ENCODE results near the gene SOX13. TPM values are rescaled to one million over a fixed set of nuclear protein-coding genes. Genes with fewer than 3 reads are reported as not detected.
"Not testable (repeated sequence)": the region's sequence is repeated elsewhere in the genome, so short reads cannot be mapped to it uniquely, and the experiment has no call there.

Gene SOX13
- total RNA-seq, 1 experiment from 2014 or later, result not detected

- Histone ChIP-seq H3K9me3 (ENCODE audit: low read length) (no peaks in the 10 kb centered on the region), H3K9me2 (replicated peaks; ENCODE audit: insufficient read depth, low read length) (no peaks in the 10 kb centered on the region), H3K27ac (ENCODE audit: low read length) (no peak overlapping the region), H2AFZ (ENCODE audit: low read length) (no peak overlapping the region), H3K4me3 (ENCODE audit: low read length) (no peak overlapping the region), H3K27me3 (ENCODE audit: low read length) (no peaks in the 10 kb centered on the region), H3K4me2 (ENCODE audit: low read depth, low read length, poor library complexity, severe bottlenecking) (no peak overlapping the region), H3K36me3 (ENCODE audit: insufficient read depth, low read length) (no peaks in the 10 kb centered on the region), H3K4me1 (ENCODE audit: low read length) (no peaks in the 10 kb centered on the region), H3K9ac (ENCODE audit: low read length) (no peak overlapping the region), H4K20me1 (ENCODE audit: insufficient read depth, low read depth, low read length) (no peaks in the 10 kb centered on the region), H3K79me2 (ENCODE audit: low read length) (no peaks in the 10 kb centered on the region)
- no peak for DNase-seq
Measured at GRCh38 chr1:204087181-204087892, 14.4 kb downstream of the SOX13 start.

GRCh38 chr1:204087893-204088528 is 15.1 kb downstream of the SOX13 start:
- no peaks in the 10 kb centered on the region for H3K79me2 ChIP-seq (ENCODE audit: low read length)
- no peak overlapping the region for H3K4me2 ChIP-seq (ENCODE audit: low read depth, low read length, poor library complexity, severe bottlenecking)

GRCh38 chr1:204088596-204088995 is 15.7 kb downstream of the SOX13 start:
- Histone ChIP-seq H3K4me2 (ENCODE audit: low read depth, low read length, poor library complexity, severe bottlenecking) (no peak overlapping the region), H3K9me2 (replicated peaks; ENCODE audit: insufficient read depth, low read length) (no peaks in the 10 kb centered on the region), H2AFZ (ENCODE audit: low read length) (no peak overlapping the region), H3K36me3 (ENCODE audit: insufficient read depth, low read length) (no peaks in the 10 kb centered on the region), H3K9ac (ENCODE audit: low read length) (no peak overlapping the region), H4K20me1 (ENCODE audit: insufficient read depth, low read depth, low read length) (no peaks in the 10 kb centered on the region), H3K9me3 (ENCODE audit: low read length) (no peaks in the 10 kb centered on the region), H3K4me3 (ENCODE audit: low read length) (no peak overlapping the region), H3K27me3 (ENCODE audit: low read length) (no peaks in the 10 kb centered on the region), H3K27ac (ENCODE audit: low read length) (no peak overlapping the region), H3K79me2 (ENCODE audit: low read length) (no peaks in the 10 kb centered on the region), H3K4me1 (ENCODE audit: low read length) (no peaks in the 10 kb centered on the region)
- DNase-seq, result no peak

More at GRCh38 chr1:204087893-204088528, 15.1 kb downstream of the SOX13 start:
- H3K4me1 ChIP-seq (ENCODE audit: low read length), result no peaks in the 10 kb centered on the region
- H3K4me3 ChIP-seq (ENCODE audit: low read length), result no peak overlapping the region
- no peaks in the 10 kb centered on the region for H3K27me3 ChIP-seq (ENCODE audit: low read length)
- no peak overlapping the region for H3K9ac ChIP-seq (ENCODE audit: low read length)
- no peak for DNase-seq
- H3K36me3 ChIP-seq (ENCODE audit: insufficient read depth, low read length), result no peaks in the 10 kb centered on the region
- no peak overlapping the region for H3K27ac ChIP-seq (ENCODE audit: low read length)
- H3K9me2 ChIP-seq (replicated peaks; ENCODE audit: insufficient read depth, low read length), result no peaks in the 10 kb centered on the region
- no peak overlapping the region for H2AFZ ChIP-seq (ENCODE audit: low read length)
- H3K9me3 ChIP-seq (ENCODE audit: low read length), result no peaks in the 10 kb centered on the region
- no peaks in the 10 kb centered on the region for H4K20me1 ChIP-seq (ENCODE audit: insufficient read depth, low read depth, low read length)

- Histone ChIP-seq H3K4me3 (ENCODE audit: low read length) (no peak overlapping the region), H3K9ac (ENCODE audit: low read length) (no peak overlapping the region), H3K36me3 (ENCODE audit: insufficient read depth, low read length) (no peaks in the 10 kb centered on the region), H3K27ac (ENCODE audit: low read length) (no peak overlapping the region), H2AFZ (ENCODE audit: low read length) (no peak overlapping the region), H3K27me3 (ENCODE audit: low read length) (no peaks in the 10 kb centered on the region), H3K9me3 (ENCODE audit: low read length) (no peaks in the 10 kb centered on the region), H3K4me2 (ENCODE audit: low read depth, low read length, poor library complexity, severe bottlenecking) (no peak overlapping the region), H3K79me2 (ENCODE audit: low read length) (no peaks in the 10 kb centered on the region), H4K20me1 (ENCODE audit: insufficient read depth, low read depth, low read length) (no peaks in the 10 kb centered on the region), H3K9me2 (replicated peaks; ENCODE audit: insufficient read depth, low read length) (no peaks in the 10 kb centered on the region), H3K4me1 (ENCODE audit: low read length) (no peaks in the 10 kb centered on the region)
- no peak for DNase-seq
Measured at GRCh38 chr1:204089044-204089751, 16.3 kb downstream of the SOX13 start.

DNA sequence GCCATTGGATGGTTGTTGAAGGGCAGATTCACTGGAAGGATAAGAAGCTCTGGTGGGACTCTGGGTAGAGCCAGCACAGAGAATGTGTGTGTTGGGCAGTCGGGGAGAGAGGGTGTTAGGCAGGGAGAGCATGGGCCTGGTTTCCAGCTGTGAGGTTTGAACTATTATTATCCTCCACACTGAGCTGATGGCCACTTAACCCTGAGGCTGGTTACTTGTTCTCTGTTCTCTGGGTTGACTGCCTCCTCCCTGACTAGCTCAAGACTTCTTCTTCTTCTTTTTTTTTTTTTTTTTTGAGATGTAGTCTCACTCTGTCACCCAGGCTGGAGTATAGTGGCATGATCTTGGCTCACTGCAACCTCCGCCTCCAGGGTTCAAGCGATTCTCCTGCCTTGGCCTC is 17.2 kb downstream of the SOX13 start:
- not testable (repeated sequence) for H3K79me2 ChIP-seq (ENCODE audit: low read length); H3K36me3 ChIP-seq (ENCODE audit: insufficient read depth, low read length); H3K9ac ChIP-seq (ENCODE audit: low read length); H3K4me3 ChIP-seq (ENCODE audit: low read length); H3K27me3 ChIP-seq (ENCODE audit: low read length); DNase-seq; H3K4me2 ChIP-seq (ENCODE audit: low read depth, low read length, poor library complexity, severe bottlenecking); H2AFZ ChIP-seq (ENCODE audit: low read length); H4K20me1 ChIP-seq (ENCODE audit: insufficient read depth, low read depth, low read length); H3K9me2 ChIP-seq (replicated peaks; ENCODE audit: insufficient read depth, low read length); H3K27ac ChIP-seq (ENCODE audit: low read length); H3K4me1 ChIP-seq (ENCODE audit: low read length); H3K9me3 ChIP-seq (ENCODE audit: low read length)

DNA sequence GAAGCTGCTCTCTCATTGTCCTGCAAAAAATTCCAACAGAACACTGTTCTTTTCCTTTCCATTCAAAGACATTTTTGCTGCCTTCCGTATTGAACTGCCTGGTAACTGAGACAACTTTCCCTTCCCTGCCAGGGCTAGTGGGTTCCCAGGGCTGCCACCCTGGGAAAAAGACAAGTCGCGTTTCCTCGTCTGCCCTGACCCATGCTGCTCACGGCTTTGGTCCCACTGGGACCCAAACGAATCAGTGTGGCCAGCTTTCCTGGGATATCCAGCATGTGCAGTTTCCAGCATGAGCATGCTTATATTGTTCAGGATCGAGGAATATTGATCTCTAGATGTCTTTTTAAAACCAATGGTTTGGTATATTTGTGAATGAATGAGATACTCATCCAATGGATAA is 18.2 kb downstream of the SOX13 start:
- no peak overlapping the region for H3K4me2 ChIP-seq (ENCODE audit: low read depth, low read length, poor library complexity, severe bottlenecking)
- no peaks in the 10 kb centered on the region for H3K9me2 ChIP-seq (replicated peaks; ENCODE audit: insufficient read depth, low read length)
- H3K27me3 ChIP-seq (ENCODE audit: low read length), result no peaks in the 10 kb centered on the region
- H3K9me3 ChIP-seq (ENCODE audit: low read length), result no peaks in the 10 kb centered on the region
- no peak overlapping the region for H3K9ac ChIP-seq (ENCODE audit: low read length)
- H3K79me2 ChIP-seq (ENCODE audit: low read length), result no peaks in the 10 kb centered on the region
- no peaks in the 10 kb centered on the region for H3K36me3 ChIP-seq (ENCODE audit: insufficient read depth, low read length)
- H3K4me1 ChIP-seq (ENCODE audit: low read length), result no peaks in the 10 kb centered on the region
- no peak overlapping the region for H2AFZ ChIP-seq (ENCODE audit: low read length)
- no peak for DNase-seq
- H3K4me3 ChIP-seq (ENCODE audit: low read length), result no peak overlapping the region
- H3K27ac ChIP-seq (ENCODE audit: low read length), result no peak overlapping the region
- H4K20me1 ChIP-seq (ENCODE audit: insufficient read depth, low read depth, low read length), result no peaks in the 10 kb centered on the region

DNA sequence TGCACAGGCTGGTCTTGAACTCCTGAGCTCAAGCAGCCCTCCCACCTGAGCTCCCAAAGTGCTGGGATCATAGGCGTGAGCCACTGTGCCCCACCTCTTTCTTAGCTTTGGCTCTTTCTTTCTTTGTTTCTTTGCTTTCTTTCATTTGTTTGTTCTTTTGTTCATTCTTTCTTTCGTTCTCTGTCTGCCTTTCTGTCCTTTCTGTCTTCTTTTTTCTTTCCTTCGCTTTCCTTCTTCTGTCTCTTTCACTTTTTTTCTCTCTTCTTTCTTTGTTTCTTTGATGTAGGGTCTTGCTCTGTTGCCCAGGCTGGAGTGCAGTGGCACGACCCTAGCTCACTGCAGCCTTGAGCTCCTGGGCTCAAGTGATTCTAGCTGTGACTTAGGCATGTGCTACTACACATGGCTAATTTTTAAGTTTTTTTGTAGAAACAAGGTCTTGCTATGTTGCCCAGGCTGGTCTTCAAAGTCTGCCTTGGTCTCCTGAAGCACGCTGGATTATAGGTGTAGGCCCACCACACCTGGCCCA is 18.9 kb downstream of the SOX13 start:
- Histone ChIP-seq H3K9me3 (ENCODE audit: low read length) (no peaks in the 10 kb centered on the region), H2AFZ (ENCODE audit: low read length) (no peak overlapping the region), H3K4me3 (ENCODE audit: low read length) (no peak overlapping the region), H3K9me2 (replicated peaks; ENCODE audit: insufficient read depth, low read length) (no peaks in the 10 kb centered on the region), H3K36me3 (ENCODE audit: insufficient read depth, low read length) (no peaks in the 10 kb centered on the region), H3K79me2 (ENCODE audit: low read length) (no peaks in the 10 kb centered on the region), H4K20me1 (ENCODE audit: insufficient read depth, low read depth, low read length) (no peaks in the 10 kb centered on the region), H3K9ac (ENCODE audit: low read length) (no peak overlapping the region), H3K4me1 (ENCODE audit: low read length) (no peaks in the 10 kb centered on the region), H3K27me3 (ENCODE audit: low read length) (no peaks in the 10 kb centered on the region), H3K27ac (ENCODE audit: low read length) (no peak overlapping the region), H3K4me2 (ENCODE audit: low read depth, low read length, poor library complexity, severe bottlenecking) (no peak overlapping the region)
- DNase-seq, result no peak

Measured in Karpas-422 (cell line).